Tibial nerve (tissue), 4 donors: ENCODE data around the gene GPR62. TPM values are rescaled to one million over a fixed set of nuclear protein-coding genes. Genes with fewer than 3 reads are reported as not detected.

ENCODE experiments used
- DNase-seq, 2 donors: peaks; one replicate each; pipeline ENCODE4 v3.0.0-alpha.2; 2019; ENCODE audit warnings: low spot score in 2 of 2
- H3K27ac ChIP-seq, 4 donors: fragments of 200-600 bp; sonication (generic) in 3 of 4; one replicate each; pipeline ENCODE4 v1.5.1; 2017 to 2019; ENCODE audit warnings: mild to moderate bottlenecking in 1 of 4
- H3K27me3 ChIP-seq, 2 donors: fragments of 200-600 bp; sonication (generic) in 1 of 2; one replicate each; pipeline versions ENCODE4 v1.5.1 to v1.6.0; 2017 to 2019
- H3K36me3 ChIP-seq, 3 donors: fragments of 200-600 bp; sonication (generic); one replicate each; pipeline ENCODE4 v1.5.1; 2018 to 2019
- H3K4me1 ChIP-seq, 4 donors: fragments of 200-600 bp; sonication (generic) in 3 of 4; one replicate each; pipeline ENCODE4 v1.5.1; 2017 to 2019
- H3K4me3 ChIP-seq, 4 donors: fragments of 200-600 bp; sonication (generic) in 3 of 4; one replicate each; pipeline ENCODE4 v1.5.1; 2017 to 2019; ENCODE audit warnings: mild to moderate bottlenecking in 1 of 4, moderate library complexity in 1 of 4
- H3K9me3 ChIP-seq, 4 donors: fragments of 200-600 bp; sonication (generic) in 3 of 4; one replicate each; pipeline ENCODE4 v1.5.1; 2017 to 2019
- EP300 ChIP-seq, 2 donors: sonication (generic); formaldehyde crosslinking; IDR thresholded peaks; one replicate each; pipeline ENCODE4 v1.6.1; 2017; ENCODE audit warnings: antibody characterized with exemption in 2 of 2, mild to moderate bottlenecking in 1 of 2
- POLR2A ChIP-seq, 2 donors: fragments of 450-650 bp; IDR thresholded peaks; one replicate each; pipeline ENCODE4 v1.6.1; 2017; ENCODE audit warnings: antibody characterized with exemption in 2 of 2, mild to moderate bottlenecking in 2 of 2, moderate library complexity in 2 of 2
- WGBS, 2 donors: methylation state at CpG; one replicate each; pipeline ENCODE4 v1.1.5; 2018; 5-methylcytosine and 5-hydroxymethylcytosine counted together
- total RNA-seq, 4 donors: library from RNA; depleted of rRNA; stranded (reverse); fragments of >200 nt; gene quantifications; one replicate each; pipeline ENCODE4 v1.1.0, GENCODE V29; 2016
- TF ChIP-seq, protein P1 (sequence below), 5 experiments: fragments of 200-600 bp in 3 of 5; fragments of 450-650 bp in 2 of 5; sonication (generic) in 3 of 5; IDR thresholded peaks; one replicate each; pipeline ENCODE4 v1.5.1; 2016 to 2019; ENCODE audit warnings: antibody characterized with exemption in 5 of 5, mild to moderate bottlenecking in 3 of 5, moderate library complexity in 2 of 5

The GPR62 gene
- total RNA-seq, 4 donors from 2014 or later: 0.87 to 1.0 TPM; not detected in 2

DNA sequence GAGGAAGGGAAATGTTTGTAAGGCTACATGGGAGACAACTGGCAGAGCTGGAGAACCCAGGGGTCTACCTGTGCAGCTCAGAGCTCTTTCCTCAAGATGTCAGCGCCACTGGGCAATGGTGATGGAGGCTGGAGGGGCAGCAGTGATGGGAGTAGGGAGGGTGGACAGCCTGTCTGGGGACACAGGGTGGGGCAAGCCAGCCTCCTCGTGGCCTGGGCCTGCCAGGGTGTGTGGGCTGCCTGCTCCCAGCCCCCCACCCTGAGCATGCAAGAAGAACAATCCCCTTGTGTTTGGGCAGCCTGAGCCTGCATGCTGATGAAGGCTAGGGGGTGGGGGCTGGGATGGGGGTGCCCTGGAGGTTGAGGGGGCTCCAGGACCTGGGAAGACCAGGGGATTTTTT, 10.8 kb downstream of the GPR62 start:
- TF ChIP-seq POLR2A (IDR thresholded peaks at IDR 0.05) (no peak), EP300 (IDR thresholded peaks at IDR 0.05) (peak in 1 of 2 donors; percentile 61)
- TF ChIP-seq, protein P1, sequence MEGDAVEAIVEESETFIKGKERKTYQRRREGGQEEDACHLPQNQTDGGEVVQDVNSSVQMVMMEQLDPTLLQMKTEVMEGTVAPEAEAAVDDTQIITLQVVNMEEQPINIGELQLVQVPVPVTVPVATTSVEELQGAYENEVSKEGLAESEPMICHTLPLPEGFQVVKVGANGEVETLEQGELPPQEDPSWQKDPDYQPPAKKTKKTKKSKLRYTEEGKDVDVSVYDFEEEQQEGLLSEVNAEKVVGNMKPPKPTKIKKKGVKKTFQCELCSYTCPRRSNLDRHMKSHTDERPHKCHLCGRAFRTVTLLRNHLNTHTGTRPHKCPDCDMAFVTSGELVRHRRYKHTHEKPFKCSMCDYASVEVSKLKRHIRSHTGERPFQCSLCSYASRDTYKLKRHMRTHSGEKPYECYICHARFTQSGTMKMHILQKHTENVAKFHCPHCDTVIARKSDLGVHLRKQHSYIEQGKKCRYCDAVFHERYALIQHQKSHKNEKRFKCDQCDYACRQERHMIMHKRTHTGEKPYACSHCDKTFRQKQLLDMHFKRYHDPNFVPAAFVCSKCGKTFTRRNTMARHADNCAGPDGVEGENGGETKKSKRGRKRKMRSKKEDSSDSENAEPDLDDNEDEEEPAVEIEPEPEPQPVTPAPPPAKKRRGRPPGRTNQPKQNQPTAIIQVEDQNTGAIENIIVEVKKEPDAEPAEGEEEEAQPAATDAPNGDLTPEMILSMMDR (IDR thresholded peaks at IDR 0.05): no peak
- DNase-seq: no peak
- Histone ChIP-seq H3K27me3 (no peaks in the 10 kb centered on the region), H3K9me3 (no peaks in the 10 kb centered on the region), H3K27ac (peak overlapping the region; percentile 92 to 99 (median 96)), H3K4me3 (peak overlapping the region; percentile 62 to 99 (median 76)), H3K4me1 (peaks cover 0 to 79% (median 34%) of the 10 kb centered on the region in 4 donors), H3K36me3 (peaks cover 0 to 16% (median 0%) of the 10 kb centered on the region in 3 donors)
- WGBS, 2 donors: 45 to 59% methylated on average over 2 of the region's 2 CpGs

DNA sequence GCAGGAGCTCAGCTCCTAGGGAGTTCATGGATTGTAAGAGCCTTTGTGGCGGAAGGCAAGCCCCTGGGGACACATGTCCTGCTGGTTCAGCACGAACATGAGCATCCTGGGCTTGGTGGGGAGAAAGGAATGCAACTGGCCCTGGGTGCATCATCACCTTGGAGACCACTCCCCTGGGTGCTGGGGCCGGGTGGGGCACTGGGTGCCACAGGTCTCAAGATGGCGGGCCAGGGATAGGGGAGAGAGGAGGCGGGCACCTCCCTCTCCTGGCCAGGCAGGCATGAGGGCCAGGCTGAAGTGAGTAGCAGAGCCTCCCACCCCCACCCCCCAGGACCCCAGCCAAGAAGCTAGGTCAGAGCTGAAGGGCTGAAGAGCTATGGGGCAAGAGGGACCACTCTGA, 11.3 kb downstream of the GPR62 start:
- DNase-seq: no peak
- H3K4me1 ChIP-seq: peaks cover 0 to 78% (median 34%) of the 10 kb centered on the region in 4 donors
- no peaks in the 10 kb centered on the region for H3K27me3 ChIP-seq
- peaks cover 0 to 12% (median 0%) of the 10 kb centered on the region in 3 donors for H3K36me3 ChIP-seq
- no peaks in the 10 kb centered on the region for H3K9me3 ChIP-seq
- WGBS, 2 donors: 19 to 28% methylated on average over 5 of the region's 5 CpGs
- H3K4me3 ChIP-seq: peak overlapping the region; percentile 62 to 99 (median 76)
- H3K27ac ChIP-seq: peak overlapping the region; percentile 92 to 99 (median 96)
- TF ChIP-seq, protein P1 (IDR thresholded peaks at IDR 0.05): no peak
- TF ChIP-seq EP300 (IDR thresholded peaks at IDR 0.05) (no peak), POLR2A (IDR thresholded peaks at IDR 0.05) (no peak)

DNA sequence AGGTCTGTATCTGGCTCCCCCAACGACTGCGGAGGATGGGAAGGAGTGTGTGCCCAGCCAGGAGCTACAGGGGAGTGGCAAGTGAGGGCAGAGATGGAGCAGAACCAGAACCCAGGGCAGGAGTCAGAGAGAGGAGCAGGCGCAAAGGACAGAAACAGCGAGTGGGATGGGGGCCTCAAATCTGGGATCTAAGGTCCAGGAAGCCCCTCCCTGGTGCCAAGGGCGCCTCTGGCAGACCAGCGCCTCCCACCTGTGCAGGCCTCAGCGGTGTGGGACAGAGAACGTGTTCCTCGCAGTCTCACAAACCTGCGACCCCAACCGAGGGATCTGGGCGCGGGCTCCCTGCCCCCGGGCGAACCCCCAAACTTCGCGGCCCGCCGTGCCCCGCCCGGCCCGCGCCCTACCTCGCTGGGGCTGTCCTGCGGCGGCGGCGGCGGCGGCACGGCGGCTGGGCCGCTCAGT, 11.8 kb downstream of the GPR62 start:
- WGBS, 2 donors: 5 to 12% methylated on average over 7 to 15 of the region's 33 CpGs
- TF ChIP-seq EP300 (IDR thresholded peaks at IDR 0.05) (no peak), POLR2A (IDR thresholded peaks at IDR 0.05) (peak in 1 of 2 donors; percentile 81)
- TF ChIP-seq, protein P1 (IDR thresholded peaks at IDR 0.05): no peak
- H3K4me1 ChIP-seq: peaks cover 0 to 74% (median 34%) of the 10 kb centered on the region in 4 donors

DNA sequence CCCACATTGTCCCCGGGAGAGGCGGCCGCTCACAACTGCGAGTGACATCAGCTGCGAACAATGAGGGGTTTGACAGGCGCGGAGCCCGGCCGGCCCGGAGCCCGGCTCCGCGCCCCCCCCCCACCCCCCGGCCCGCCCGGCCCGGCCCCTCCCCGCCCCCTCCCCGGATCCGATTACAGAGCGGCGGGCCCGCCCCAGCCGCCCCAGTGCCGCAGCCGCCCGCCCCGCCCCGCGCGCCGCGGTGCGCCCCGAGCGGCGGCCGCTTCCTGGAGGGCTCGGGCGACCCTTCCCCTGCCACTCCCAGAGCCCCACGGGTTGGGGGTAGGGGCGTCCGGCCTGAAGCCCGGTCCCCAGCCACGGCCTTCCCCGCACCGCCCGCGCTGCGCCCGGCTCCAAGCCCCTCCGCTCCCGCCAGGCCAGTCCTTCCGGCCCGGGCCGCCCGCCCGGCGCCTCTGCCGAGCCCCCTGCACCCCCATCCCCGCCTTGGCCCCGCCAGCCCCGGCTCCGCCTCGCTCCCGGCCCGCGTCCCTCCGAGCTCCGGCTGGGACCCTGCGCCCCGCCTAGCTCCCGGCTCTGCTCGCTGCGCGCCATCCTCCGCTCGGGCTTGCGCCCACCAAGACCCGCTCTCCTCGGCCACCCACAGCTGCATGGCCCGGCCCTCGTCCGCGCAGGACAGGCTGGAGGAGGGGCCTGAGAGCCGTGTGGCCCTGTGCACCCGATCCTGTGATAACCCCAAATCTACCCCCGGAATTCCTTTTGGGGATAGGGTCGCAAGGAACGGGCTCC, 12.4 kb downstream of the GPR62 start, which contains the start of gene PCBP4:
Gene PCBP4 (minus strand): TSS at position 71 of the 786 bp plus-strand sequence. CDS start 6,214 bp downstream, outside the sequence.
- 1 to 2% methylated on average over 24 to 25 of the region's 90 CpGs for WGBS, 2 donors
- H3K4me1 ChIP-seq: peaks cover 0 to 69% (median 34%) of the 10 kb centered on the region in 4 donors
- DNase-seq: peak; percentile 34 to 61

More for the DNA sequence above, 11.8 kb downstream of the GPR62 start:
- Histone ChIP-seq H3K4me3 (peak overlapping the region; percentile 62 to 99 (median 76)), H3K27ac (peak overlapping the region; percentile 92 to 99 (median 96)), H3K27me3 (no peaks in the 10 kb centered on the region), H3K9me3 (no peaks in the 10 kb centered on the region), H3K36me3 (peaks cover 0 to 8% (median 0%) of the 10 kb centered on the region in 3 donors)
- DNase-seq: no peak

More for the DNA sequence above, 12.4 kb downstream of the GPR62 start, which contains the start of gene PCBP4:
- TF ChIP-seq, protein P1 (IDR thresholded peaks at IDR 0.05): no peak
- TF ChIP-seq POLR2A (IDR thresholded peaks at IDR 0.05): peak; percentile 10 to 75
- peak in 1 of 2 donors; percentile 69 for TF ChIP-seq EP300 (IDR thresholded peaks at IDR 0.05)
- Histone ChIP-seq H3K27me3 (no peaks in the 10 kb centered on the region), H3K36me3 (peaks cover 0 to 8% (median 0%) of the 10 kb centered on the region in 3 donors), H3K9me3 (no peaks in the 10 kb centered on the region), H3K4me3 (peak within 1 kb of the TSS; percentile 62 to 99 (median 76)), H3K27ac (peak within 1 kb of the TSS; percentile 95 to 99 (median 96))
